Kidney (tissue), 14 donors: Measurements from ENCODE around the gene MTERF4. TPM values are rescaled to one million over a fixed set of nuclear protein-coding genes. Genes with fewer than 3 reads are reported as not detected.

Experiments used
- DNase-seq, 5 donors: peaks; one replicate each; pipeline ENCODE4 v3.0.0-alpha.2; 2013 to 2020
- FAIRE-seq: peaks from 2 replicates; lab custom pipeline; 2012; peaks lifted over from hg19 to GRCh38; lab: Jason Lieb, UNC
- H3K27ac ChIP-seq, 2 donors: one replicate each; pipeline ENCODE4 v1.7.0; 2013; ENCODE audit warnings: low read depth in 2 of 2, low read length in 2 of 2, inconsistent platforms in 1 of 2
- H3K27me3 ChIP-seq: one replicate; pipeline ENCODE4 v1.7.1; 2013; ENCODE audit warnings: low read length, inconsistent platforms; ENCODE audit not compliant: control insufficient read depth, insufficient read depth
- H3K36me3 ChIP-seq, 3 donors: one replicate each; pipeline versions ENCODE4 v1.7.0 to v1.7.1; 2013; ENCODE audit warnings: low read length in 3 of 3, control low read depth in 1 of 3, inconsistent platforms in 1 of 3; ENCODE audit not compliant: insufficient read depth in 3 of 3, control insufficient read depth in 2 of 3
- H3K4me1 ChIP-seq, 3 donors: one replicate each; pipeline versions ENCODE4 v1.7.0 to v1.7.1; 2013; ENCODE audit warnings: low read length in 3 of 3, inconsistent platforms in 1 of 3, low read depth in 1 of 3; ENCODE audit not compliant: control insufficient read depth in 2 of 3, insufficient read depth in 2 of 3
- H3K4me3 ChIP-seq, 3 donors: one replicate each; pipeline versions ENCODE4 v1.7.0 to v1.8.1; 2013; ENCODE audit warnings: low read length in 3 of 3, control low read depth in 1 of 3, inconsistent platforms in 1 of 3
- H3K9ac ChIP-seq, 3 donors: one replicate each; pipeline versions ENCODE4 v1.7.0 to v1.7.1; 2013; ENCODE audit warnings: low read length in 3 of 3, control low read depth in 1 of 3, inconsistent platforms in 1 of 3
- H3K9me3 ChIP-seq, 3 donors: one replicate each; pipeline versions ENCODE4 v1.7.0 to v1.7.1; 2013; ENCODE audit warnings: low read length in 3 of 3, control low read depth in 1 of 3, inconsistent platforms in 1 of 3; ENCODE audit not compliant: control insufficient read depth in 2 of 3, insufficient read depth in 1 of 3
- intact Hi-C: fragments of 100-400 bp; cut with DNase I; formaldehyde crosslinking; loops from one replicate; pipeline ENCODE4 v1.11.1; 2022
- polyA plus RNA-seq: library from polyadenylated mRNA; stranded (reverse); fragments of 350-450 nt; fragmentation: Illumina TruSeq; extraction: RNeasy Lipid Tissue Mini Kit (QIAGEN cat#74804); gene quantifications from one replicate; pipeline ENCODE4 v1.2.3, GENCODE V29; 2014; ENCODE audit warnings: low read depth, low replicate concordance; ENCODE audit not compliant: insufficient read depth
- total RNA-seq: library from RNA; stranded (reverse); fragmentation: NEBNext Ultra II Directional; extraction: Animal tissue kit (Norgen Biotek cat#: 25700); gene quantifications from one replicate; pipeline ENCODE4 v1.2.1, GENCODE V29; 2021
- TF ChIP-seq, protein P1 (sequence below): IDR thresholded peaks from 3 replicates; pipeline ENCODE4 v1.5.1; 2012; ENCODE audit warnings: mild to moderate bottlenecking, moderate library complexity, borderline replicate concordance; ENCODE audit not compliant: insufficient read depth; ENCODE audit errors: extremely low read depth
- donor health status: control.
- donor health status: control.
- donor health status: control.
- donor health status: control.
- donor health status: control.
- donor health status: DM: yes; HTN: yes; CAD: no.
- donor health status: Normal renal cell carcinoma (clear cell type).

Gene MTERF4
- total and polyA plus RNA-seq, 2 donors from 2014 or later = 24.3 to 41.5 TPM

- Histone ChIP-seq H3K36me3 (no peaks in the 10 kb centered on the region), H3K27me3 (no peaks in the 10 kb centered on the region), H3K4me1 (peaks cover 0 to 2% (median 0%) of the 10 kb centered on the region in 3 donors), H3K4me3 (no peak overlapping the region), H3K27ac (no peak overlapping the region), H3K9ac (no peak overlapping the region), H3K9me3 (no peaks in the 10 kb centered on the region)
- intact Hi-C loops = loop anchor here (10.0 kb wide), 1 partner anchor 211 kb away; no protein-coding TSS in a partner anchor
- peak in 4 of 5 donors; percentile 47 to 78 (median 58) for DNase-seq
- FAIRE-seq = no peak
- TF ChIP-seq, protein P1, sequence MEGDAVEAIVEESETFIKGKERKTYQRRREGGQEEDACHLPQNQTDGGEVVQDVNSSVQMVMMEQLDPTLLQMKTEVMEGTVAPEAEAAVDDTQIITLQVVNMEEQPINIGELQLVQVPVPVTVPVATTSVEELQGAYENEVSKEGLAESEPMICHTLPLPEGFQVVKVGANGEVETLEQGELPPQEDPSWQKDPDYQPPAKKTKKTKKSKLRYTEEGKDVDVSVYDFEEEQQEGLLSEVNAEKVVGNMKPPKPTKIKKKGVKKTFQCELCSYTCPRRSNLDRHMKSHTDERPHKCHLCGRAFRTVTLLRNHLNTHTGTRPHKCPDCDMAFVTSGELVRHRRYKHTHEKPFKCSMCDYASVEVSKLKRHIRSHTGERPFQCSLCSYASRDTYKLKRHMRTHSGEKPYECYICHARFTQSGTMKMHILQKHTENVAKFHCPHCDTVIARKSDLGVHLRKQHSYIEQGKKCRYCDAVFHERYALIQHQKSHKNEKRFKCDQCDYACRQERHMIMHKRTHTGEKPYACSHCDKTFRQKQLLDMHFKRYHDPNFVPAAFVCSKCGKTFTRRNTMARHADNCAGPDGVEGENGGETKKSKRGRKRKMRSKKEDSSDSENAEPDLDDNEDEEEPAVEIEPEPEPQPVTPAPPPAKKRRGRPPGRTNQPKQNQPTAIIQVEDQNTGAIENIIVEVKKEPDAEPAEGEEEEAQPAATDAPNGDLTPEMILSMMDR = no peak
These were observed 36.7 kb downstream of the MTERF4 start for GRCh38 chr2:241065355-241065803.

DNA sequence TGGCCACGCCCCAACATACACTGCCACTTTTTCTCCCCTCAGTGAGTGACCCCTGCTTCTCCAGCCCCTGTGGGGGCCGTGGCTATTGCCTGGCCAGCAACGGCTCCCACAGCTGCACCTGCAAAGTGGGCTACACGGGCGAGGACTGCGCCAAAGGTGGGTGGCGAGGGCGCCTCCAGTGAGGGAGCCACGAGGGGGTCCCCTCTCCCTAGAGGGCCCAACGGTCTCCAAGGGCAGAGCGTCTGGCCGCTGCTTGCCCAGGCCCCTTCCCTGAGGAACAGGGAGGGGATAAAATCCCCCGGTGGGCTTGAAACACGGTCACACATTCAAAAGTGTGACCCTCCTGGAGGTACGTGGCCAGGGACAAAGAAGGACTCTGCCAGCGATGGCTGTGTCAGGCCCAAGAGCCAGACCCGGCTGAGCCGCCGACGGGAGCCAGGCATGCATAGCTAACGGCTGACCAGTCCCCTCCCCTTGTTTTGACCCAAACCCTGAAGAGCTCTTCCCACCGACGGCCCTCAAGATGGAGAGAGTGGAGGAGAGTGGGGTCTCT, 37.2 kb downstream of the MTERF4 start:
- TF ChIP-seq, protein P1 = no peak
- no peaks in the 10 kb centered on the region for H3K9me3 ChIP-seq
- no peaks in the 10 kb centered on the region for H3K27me3 ChIP-seq
- no peak overlapping the region for H3K9ac ChIP-seq
- H3K36me3 ChIP-seq = no peaks in the 10 kb centered on the region
- peaks cover 0 to 2% (median 0%) of the 10 kb centered on the region in 3 donors for H3K4me1 ChIP-seq
- H3K27ac ChIP-seq = no peak overlapping the region
- intact Hi-C loops = loop anchor here (10.0 kb wide), 1 partner anchor 210 kb away; no protein-coding TSS in a partner anchor
- FAIRE-seq (no peak), DNase-seq (peak in 1 of 5 donors; percentile 66)
- H3K4me3 ChIP-seq = no peak overlapping the region

DNA sequence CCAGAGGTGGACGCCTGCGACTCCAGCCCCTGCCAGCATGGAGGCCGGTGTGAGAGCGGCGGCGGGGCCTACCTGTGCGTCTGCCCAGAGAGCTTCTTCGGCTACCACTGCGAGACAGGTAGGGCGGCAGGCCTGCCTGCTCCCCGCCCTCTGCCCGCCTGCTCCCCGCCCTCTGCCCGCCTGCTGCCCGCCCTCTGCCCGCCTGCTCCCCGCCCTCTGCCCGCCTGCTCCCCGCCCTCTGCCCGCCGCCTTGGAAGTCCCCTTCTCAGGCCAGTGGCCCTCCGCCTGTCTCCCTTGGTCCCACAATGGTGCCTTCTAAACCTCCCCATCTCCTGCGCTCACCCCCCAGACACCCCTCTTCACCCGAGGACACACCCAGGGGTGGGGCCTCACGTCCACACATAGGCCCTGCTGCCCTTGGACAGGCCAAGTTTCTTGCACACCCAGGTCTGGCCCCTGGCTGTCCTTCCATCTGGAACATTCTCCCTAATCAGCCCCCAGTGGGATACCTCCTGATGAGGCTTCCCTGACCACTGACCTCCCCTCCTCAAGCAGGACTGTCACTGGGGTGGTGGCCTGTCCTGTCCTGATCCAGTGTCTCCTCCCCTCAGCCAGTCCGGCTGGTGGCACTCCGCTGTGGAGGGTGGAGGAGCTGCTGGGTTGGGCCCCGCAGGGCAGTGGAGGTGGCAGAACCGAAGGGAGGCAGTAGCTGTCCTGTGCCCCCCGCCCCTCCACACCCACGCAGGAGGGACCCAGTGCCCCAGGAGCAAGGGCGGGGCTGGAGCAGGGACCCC, 37.9 kb downstream of the MTERF4 start:
- Histone ChIP-seq H3K9me3 (no peaks in the 10 kb centered on the region), H3K9ac (no peak overlapping the region), H3K4me3 (peak overlapping the region in 1 of 3 donors; percentile 35), H3K27ac (no peak overlapping the region), H3K4me1 (peaks cover 0 to 2% (median 0%) of the 10 kb centered on the region in 3 donors), H3K36me3 (no peaks in the 10 kb centered on the region), H3K27me3 (no peaks in the 10 kb centered on the region)
- intact Hi-C loops = loop anchor here (10.0 kb wide), 1 partner anchor 209 kb away; no protein-coding TSS in a partner anchor
- FAIRE-seq (no peak), DNase-seq (peak in 3 of 5 donors; percentile 21 to 90 (median 52))
- TF ChIP-seq, protein P1 = no peak
